NCI-H510A (cell line): Measurements from ENCODE around the gene PRM2.

Experiments used
- DNase-seq: peaks from one replicate; lab custom pipeline; 2025; lab: John Stamatoyannopoulos, UW

PRM2 gene

DNA sequence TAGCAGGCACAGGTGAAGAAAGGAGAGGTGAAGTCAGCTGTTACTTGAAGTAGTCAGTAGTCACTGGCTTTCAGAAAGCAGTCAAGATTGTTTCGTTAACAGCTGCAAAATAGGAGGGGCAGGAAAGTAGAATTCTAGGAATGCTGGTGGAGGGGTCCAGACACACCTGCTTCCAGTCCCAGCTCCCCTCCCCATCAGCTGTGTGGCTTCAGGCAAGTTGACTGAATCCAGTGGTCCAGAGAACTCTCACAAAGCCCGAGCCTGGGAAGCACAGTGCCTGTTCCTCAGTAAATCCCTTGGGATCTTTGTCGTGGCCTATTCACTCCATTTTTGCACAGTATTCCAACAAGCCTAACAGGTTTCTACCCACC is 15.7 kb downstream of the PRM2 start:
- DNase-seq: no peak

DNA sequence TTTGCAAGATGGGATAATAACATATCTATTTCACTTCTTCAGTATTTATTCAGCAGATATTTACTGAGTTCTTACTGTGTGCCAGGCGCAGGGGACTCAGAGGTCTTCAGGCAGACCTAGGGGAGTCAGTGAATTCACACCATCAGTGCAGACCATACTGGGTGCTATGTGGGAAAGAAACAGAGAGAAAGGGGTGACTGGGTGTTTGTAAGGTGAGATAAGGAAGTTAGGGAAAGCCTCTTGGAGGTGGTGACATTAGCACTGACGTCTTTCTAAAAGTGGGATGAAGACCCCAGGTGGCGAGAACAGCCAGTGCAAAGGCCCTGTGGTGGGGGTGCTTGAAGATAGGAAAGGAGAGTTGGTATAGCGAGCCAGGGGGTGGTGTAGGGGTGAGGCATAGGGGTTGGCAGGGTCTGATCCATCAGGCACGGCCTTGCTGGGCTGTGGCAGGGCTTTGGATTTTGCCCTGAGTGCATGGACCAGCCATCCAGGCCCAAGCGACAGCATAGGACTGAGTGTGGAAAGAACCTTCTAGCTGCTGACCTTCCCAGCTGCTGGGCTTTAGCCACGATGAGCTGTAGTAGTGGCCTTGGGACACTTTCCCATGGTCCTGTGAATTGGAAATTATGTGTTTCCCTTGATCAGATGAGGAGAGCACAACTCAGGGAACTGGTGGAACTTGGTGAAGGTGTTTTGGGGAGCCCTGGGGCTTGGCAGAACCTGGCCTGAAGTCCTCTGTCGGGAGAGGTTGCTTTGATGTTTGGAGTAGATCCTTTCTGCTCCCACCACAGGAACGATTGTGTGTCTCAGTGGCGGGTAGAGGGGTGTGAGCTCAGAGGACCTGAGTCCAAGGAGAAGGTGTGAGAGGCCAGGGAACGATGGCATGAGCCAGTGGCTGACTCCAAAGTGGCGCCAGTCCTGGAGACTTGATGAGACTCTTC is 16.4 kb downstream of the PRM2 start:
- DNase-seq: no peak

DNA sequence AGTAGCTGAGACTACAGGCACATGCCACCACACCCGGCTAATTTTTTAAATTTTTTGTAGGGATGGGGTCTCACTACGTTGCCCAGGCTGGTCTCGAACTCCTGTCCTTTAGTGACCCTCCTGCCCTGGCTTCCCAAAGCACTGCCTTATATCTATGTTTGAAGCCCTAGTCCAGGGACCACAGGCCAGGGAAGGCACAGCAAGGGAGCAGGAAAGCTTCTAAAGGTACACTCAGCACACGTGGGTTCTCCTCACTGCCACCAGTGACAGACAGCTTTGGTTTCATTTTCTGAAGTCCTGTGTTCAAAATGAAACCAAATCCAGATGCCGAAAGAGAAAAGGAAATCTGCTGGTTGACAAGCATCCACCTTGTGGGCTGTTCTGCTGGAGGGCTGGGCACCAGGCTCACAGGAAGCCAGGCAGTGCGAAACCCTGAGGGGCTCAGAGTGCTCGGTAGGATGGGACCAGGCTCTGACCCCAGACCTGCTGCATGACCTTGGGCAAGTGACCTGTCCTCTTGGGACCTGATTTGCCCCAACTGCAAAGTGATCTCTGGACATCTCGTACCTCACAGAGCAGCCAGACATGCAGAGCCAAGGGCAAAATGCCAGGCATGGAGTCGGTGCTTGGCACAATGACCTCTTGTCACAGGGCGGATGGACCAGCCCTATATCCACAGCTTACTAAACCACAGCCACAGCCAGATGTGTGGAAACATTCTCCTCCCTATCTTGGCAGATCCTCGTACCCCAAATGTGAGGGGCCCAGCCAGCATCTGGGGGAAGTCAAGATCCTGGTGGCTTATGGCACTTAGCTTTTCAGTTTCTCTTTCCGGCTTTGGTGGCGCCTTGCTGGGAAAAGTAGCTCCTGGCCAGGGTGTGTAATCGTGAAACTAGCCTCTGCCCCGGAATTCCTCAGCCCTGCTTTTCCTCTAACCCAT is 17.5 kb downstream of the PRM2 start:
- no peak for DNase-seq

DNA sequence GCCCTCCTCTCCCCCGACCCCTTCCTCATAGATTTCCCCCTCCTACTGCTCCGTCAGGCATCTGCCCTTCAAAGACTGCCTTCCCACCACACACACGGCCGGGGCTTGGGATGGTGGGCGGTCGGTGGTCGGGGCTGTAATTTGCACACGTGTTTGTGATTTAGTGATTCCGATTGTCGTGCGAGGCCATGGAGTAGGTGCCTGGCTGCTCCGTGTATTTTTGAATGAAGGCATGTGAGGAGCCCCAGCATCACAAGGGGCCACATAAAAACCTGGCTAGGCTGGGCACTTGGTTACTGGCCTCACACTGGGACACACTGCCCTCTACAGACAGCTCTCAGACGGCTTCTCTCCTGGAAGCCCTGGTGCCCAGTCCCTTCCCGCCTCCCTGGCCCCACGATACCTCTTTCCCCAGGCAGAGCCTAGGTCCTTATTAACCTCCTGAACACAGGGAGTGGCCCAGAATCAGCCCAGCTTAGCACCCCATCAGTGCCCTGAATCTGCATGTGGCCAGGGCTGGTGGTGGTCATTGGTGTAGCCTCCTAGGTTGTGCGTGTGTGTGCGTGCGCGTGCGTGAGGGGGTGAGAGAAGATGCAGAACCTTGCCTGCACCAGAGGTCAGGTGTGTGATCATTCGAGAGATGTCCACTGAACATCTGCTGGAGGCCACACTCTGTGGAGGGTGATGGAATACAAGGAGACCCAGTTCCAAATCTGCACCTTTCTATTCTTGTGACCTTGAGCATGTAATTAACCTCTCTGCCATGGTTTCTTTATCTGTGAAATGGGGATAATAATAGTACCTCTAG is 18.9 kb downstream of the PRM2 start:
- DNase-seq: peak; percentile 43

DNA sequence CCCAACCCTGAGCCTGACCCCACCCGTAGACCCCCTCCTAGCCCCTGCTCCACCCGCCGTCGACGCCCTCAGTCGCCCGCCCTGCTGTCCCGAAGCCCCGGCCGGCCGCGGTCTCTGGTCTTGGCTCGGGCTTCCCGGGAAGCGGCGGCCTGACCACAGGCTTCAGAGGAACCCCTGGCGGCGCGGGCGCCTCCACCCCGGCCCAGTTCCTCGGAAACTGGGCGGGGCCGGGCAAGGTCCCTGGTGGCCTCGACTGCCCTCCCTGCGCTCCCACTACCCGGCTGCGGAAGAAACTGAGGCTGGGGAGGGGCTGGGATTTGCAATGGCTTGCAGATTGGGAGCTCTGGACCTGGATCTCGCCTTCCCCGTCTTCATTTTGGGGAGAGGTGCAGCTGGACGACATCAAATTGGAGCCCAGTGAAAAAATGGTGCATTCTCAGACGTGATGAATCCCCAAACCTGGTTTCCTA is 19.6 kb downstream of the PRM2 start:
- DNase-seq: peak; percentile 28

DNA sequence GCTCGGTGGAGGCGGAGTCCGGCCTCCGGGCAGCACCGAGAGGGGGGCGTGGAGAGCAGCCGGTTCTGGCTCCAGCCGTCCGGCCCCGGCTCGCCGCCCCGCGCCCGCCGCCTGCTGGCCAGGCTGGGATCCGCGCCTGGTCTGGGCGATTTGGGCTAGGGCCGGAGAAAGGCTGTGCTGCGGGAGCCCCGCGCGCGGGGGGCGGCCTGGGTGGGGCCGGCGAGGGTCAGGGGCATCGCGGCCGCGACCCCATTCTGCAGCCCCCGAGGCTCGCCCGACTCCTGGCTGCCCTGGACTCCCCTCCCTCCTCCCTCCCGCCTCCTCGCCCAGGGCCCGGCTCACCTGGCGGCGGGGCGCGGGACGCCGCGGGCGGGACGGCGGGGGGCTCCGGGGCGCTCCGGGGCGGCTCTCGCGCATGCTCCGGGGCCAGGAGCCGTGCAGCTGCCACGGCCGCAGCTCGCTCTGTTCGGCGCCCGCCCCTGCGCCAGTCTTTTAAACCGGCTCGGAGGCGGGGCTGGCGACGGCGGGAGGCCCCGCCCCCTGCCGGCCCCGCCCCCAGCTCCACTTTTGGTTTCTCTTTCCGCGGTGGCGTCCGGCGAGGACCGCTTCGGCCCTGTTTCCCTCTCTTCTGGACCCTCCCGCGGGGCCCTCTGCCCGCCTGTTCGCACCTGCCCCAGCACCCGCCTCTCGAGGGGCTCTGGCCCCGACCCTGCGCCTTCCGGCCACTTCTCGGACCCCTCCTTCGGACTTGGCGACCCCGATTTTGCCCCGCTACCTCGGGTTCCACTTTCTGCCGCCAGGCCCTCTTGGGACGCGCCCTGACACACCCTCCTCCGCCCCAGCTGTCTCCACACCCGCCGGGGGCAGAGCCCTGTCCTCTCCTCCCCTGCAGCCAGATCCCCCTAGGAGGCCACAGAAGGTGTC is 20.3 kb downstream of the PRM2 start, which contains the start of gene SOCS1:
TSS of gene SOCS1 (minus strand) at position 468 of the 924 bp plus-strand sequence. CDS start 726 bp downstream, outside the sequence.
- peak; percentile 50 for DNase-seq

DNA sequence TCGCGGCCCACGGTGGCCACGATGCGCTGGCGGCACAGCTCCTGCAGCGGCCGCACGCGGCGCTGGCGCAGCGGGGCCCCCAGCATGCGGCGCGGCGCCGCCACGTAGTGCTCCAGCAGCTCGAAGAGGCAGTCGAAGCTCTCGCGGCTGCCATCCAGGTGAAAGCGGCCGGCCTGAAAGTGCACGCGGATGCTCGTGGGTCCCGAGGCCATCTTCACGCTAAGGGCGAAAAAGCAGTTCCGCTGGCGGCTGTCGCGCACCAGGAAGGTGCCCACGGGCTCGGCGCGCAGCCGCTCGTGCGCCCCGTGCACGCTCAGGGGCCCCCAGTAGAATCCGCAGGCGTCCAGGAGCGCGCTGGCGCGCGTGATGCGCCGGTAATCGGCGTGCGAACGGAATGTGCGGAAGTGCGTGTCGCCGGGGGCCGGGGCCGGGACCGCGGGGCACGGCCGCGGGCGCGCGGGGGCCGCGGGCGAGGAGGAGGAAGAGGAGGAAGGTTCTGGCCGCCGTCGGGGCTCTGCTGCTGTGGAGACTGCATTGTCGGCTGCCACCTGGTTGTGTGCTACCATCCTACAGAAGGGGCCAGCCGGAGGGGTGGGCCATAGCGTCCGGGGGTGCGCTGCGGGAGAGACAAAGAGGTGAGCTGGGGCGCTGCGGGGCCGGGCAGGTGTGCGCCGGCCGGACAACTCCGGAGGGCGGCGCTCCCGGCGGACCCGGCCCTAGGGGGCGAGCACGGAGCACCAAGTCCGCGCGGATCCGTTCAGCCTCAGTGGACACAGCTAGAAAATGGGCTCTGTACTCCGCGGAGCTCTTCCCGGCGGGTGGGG is 21.2 kb downstream of the PRM2 start:
- DNase-seq: peak; percentile 10

DNA sequence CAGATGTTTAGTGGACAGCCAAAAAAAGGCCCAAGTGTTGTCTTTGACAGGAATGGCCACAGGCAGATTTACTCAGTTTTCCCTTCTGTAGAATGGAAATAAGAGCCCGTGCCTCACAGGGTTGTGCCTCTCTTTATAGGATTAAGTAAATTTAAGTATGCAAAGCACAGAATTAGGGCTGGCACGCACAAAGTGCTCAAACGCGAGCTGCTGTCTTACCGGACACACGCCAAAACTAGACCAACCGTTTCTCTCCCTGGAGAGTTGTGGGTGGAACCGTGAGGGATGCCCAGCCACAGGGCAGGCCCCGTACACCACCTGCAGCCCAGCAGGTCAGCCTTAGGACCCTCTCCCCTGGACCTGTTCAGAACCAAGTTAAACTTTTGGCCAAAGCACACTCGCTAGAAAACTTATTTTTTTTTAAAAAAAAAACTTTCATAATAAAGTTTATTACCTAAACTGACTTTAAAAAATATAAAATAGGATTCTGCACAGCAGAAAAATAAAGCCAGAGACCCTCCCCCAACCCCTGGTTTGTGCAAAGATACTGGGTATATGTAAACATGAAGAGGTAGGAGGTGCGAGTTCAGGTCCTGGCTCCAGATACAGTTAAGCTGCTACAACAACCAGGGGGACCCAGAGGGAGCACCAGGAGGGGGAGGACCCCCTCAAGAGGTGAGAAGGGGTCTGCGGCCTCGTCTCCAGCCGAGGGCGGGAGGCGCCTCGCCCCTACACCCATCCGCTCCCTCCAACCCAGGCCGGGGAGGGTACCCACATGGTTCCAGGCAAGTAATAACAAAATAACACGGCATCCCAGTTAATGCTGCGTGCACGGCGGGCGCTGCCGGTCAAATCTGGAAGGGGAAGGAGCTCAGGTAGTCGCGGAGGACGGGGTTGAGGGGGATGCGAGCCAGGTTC is 22.0 kb downstream of the PRM2 start:
- no peak for DNase-seq

DNA sequence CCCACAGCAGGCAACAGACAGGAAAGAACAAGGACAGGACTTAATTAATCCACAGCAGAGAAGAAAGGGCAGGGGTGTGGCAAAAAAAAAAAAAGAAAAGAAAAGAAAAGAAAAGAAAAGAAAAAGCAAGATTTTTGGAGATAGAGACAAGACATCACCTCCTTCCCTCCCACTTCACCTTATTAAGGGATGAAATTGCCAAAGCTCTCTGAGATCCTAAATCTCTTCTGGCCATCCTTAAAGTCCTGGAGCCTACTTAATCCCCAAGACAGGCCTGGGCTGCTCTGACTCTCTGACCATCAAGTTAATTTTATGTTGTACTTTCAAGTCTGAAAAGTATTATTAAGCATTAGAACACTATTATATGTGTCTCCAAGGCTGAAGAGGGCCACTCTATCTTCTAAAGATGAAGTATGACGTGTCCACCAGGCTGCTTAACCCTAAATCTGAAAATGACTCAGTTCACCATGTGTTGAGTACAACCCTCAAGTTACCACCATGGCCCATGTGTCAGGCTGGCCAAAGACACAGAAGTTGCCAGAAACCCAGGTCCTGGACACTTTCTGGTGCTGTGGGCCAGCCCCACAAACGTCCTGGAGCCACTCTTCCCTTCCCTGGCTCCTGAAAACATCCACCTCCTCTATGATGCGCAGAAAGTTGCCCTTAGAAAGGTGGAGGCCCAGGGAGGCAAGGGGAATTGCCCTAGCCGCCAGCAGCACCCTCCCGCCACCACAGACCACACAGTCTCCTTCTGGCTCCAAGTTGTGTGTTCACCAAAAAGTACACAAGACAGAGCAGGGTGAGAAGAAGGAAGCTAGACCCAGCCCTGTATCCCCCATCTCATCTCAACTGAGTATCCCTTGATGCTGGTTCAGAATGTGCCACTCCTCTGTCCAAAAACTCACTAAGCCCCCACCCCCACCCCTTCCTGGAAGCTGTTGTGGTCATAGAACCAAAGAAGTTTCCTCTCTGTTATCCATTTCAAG is 23.0 kb downstream of the PRM2 start:
- no peak for DNase-seq

DNA sequence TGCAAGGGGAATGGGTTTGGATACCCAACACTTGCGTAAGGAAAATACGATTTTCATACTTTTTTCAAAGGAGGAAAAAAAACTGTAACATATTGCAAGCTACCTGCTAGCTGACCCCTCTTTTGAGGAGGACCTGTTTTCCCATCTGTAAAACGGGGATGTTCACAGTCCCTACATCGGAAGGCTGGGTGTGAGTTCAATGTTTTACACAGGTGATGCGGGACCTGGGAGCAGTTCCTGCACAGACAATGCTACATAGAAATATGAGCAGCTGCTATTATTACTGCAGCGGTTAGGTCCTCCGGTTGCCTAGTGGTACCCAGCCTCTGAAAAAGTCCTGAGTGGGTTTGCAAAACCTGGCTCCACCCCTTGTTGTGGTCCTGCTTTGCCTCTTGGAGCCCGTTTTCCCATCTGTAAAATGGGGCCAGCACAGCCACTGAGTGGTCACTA is 23.8 kb downstream of the PRM2 start:
- no peak for DNase-seq

DNA sequence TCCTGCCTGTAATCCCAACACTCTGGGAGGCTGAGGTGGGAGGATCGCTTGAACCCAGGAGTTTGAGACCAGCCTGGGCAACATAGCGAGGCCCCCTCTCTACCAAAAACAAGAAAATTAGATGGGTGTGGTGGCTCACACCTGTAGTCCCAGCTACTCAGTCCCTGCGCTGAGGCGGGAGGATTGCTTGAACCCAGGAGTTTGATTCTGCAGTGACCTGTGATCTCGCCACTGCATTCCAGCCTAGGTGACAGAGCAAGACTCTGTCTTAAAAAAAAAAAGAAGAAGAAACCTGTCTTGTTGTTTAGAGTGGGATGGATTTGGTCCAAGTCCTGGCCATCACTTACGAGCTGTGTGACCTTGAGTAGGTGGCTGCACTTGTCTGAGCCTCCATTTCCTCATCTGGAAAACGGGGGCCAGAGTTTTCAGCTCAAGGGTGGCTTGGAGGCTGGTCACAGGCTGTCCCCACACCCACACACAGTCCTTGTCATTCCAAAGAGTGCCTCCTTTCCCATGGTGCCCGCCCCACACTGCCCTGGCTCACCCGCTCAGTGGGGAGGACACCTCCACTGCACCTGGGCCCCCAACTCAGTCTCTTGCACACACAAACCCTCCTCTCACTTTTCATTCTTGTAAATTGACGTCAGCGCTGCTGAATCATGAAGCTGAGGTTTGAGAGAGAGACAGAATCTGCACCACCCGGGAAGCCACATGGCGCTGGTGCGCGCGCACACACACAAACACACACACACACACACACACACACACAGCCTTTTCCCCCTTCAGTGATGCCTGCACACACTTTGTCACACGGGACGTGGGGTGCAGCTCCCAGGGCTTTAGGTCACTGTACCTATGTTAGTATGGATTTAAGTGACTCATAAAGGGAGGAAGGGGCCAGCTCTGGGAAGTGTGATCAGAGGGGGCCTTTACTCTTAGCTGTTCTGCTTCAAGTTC is 24.5 kb downstream of the PRM2 start:
- DNase-seq: no peak

DNA sequence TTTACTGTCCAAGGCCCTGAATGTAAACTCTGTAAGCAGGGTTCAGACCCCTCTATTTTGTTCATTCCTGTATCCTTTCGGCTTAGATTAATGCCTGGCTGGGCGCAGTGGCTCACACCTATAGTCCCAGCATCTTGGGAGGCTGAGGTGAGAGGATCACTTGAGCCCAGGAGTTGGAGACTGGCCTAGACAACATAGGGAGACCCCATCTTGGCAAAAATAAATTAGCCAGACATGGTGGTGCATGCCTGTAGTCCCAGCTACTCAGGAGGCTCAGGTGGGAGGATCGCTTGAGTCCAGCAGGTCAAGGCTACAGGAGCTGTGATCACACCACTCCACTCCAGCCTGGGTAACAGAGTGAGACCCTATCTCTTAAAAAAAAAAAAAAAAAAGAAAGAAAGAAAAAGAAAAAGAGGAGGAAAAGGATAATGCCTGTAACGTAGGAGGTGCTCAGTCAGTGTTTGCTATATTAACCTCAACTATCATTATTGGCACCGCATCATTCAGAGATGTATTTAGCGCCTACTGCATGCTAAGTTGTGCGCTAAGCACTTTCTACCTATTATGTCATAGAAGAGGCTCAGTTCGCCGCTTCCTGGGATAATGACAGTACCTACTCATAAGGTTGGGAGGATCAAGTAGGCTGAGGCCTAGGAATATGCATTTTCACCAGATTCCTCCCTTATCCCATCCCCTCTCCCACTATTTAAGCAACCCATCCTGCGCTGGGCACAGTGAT is 25.3 kb downstream of the PRM2 start:
- no peak for DNase-seq

DNA sequence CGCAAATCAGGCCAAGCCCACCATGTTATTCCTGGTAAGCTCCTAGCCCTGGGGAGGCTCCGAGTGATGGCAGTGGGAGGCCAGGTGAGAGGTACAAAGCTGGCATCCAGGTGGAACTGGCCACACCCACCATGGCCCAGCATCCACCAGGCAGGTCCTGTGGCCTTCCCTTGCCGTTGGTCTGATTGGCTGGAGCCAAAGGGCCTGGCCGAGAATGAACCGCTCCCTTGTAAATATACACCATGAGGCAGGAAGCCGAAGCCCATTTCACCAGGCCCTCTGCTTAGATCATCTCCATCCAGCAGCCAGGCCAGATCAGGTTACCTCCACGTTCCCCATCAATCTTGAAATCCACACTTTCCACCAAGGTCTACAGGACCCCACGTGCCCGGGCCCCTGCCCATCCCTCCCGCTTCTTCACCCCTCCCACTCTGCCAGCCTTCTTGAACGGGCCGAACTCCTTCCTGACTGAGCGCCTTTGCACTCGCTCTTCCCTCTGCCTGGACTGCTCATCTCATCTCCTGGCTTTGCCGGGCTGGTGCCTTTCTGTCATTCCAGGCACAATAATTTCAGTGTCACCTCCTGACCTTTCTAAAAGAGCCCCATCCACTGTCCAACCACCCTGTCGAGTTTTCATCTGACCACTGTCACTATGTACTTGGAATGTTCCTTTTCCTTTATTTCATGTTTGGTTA is 26.0 kb downstream of the PRM2 start:
- DNase-seq: peak; percentile 42

DNA sequence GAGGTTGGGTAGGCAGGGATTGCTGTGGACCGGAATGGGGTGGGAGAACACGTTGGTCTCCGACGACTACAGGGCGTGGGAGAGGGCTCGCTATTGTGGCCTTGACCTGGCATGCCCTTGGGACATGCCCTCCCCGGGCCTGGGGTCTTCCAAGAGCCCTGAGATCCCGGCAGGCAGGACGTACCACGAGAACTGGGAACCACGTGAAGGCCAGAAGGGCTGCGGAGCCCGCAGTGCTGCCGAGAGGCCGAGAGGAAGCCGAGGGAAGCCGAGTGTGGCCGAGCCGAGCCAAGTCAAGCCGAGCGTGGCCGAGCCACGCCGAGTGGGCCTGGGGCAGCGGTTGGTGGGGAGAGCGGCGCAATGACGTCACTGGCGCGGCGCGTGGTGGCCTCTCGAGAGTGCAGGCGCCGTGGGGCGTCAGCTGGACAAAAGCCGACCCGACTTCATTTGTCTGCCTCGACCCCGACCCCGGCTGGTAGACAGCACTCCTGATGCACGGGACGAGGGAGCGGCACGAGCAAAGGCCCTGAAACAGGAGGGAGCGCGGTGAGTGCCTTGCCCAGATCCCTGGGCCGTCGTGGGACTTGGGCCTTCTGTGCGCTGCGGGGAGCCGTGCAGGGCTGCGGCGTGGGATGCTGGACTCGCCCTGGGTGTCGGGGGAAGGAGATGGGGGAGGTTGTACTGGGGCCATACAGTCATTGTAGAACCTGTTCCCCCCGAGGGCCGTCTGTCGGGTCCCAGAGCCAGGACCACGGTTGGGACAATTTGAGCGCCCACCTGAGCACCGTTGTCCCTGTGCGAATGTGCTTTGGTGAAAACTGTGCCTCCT is 26.8 kb downstream of the PRM2 start:
- DNase-seq: no peak
